Osteoblast (primary cell): ENCODE results near the gene C11orf21. TPM values are rescaled to one million over a fixed set of nuclear protein-coding genes. Genes with fewer than 3 reads are reported as not detected.

Experiments used
- DNase-seq: peaks from one replicate; pipeline ENCODE4 v3.0.0; 2011; ENCODE audit warnings: low spot score, mixed read lengths; ENCODE audit not compliant: insufficient read length; ENCODE audit errors: missing footprints
- H2AFZ ChIP-seq: 2 replicates; pipeline ENCODE4 v1.6.0; 2011; ENCODE audit warnings: mild to moderate bottlenecking, low read length
- H3K27ac ChIP-seq: 2 replicates; pipeline ENCODE4 v1.5.1; 2011; ENCODE audit warnings: mild to moderate bottlenecking, low read depth, low read length, moderate library complexity
- H3K27me3 ChIP-seq: 2 replicates; pipeline ENCODE4 v1.6.0; 2012; ENCODE audit warnings: mild to moderate bottlenecking, control low read depth, inconsistent platforms, low read length, moderate library complexity; ENCODE audit not compliant: insufficient read depth
- H3K36me3 ChIP-seq: 2 replicates; pipeline ENCODE4 v1.5.1; 2011; ENCODE audit warnings: mild to moderate bottlenecking, low read length, control low read depth, moderate library complexity; ENCODE audit not compliant: insufficient read depth
- H3K4me1 ChIP-seq: 2 replicates; pipeline ENCODE4 v1.5.1; 2011; ENCODE audit warnings: mild to moderate bottlenecking, low read length, control low read depth, moderate library complexity; ENCODE audit not compliant: insufficient read depth
- H3K4me2 ChIP-seq: 2 replicates; pipeline ENCODE4 v1.6.0; 2011; ENCODE audit warnings: mild to moderate bottlenecking, low read length; ENCODE audit not compliant: insufficient read depth
- H3K4me3 ChIP-seq: fragments of 200-600 bp; sonication (generic); 3 replicates; pipeline ENCODE4 v1.5.1; 2012; ENCODE audit warnings: mild to moderate bottlenecking, low read length, inconsistent platforms; ENCODE audit not compliant: insufficient read depth
- H3K79me2 ChIP-seq: 2 replicates; pipeline ENCODE4 v1.6.0; 2012; ENCODE audit warnings: mild to moderate bottlenecking, low read length, control low read depth, inconsistent platforms; ENCODE audit not compliant: insufficient read depth
- H3K9me3 ChIP-seq: 2 replicates; pipeline ENCODE4 v1.5.1; 2011; ENCODE audit warnings: low read depth, low read length, control low read depth
- H4K20me1 ChIP-seq: 2 replicates; pipeline ENCODE4 v1.6.0; 2012; ENCODE audit warnings: mild to moderate bottlenecking, low read length, control low read depth; ENCODE audit not compliant: insufficient read depth
- total RNA-seq: library from RNA; depleted of rRNA; stranded (reverse); fragments of >200 nt; gene quantifications from 2 replicates; pipeline ENCODE4 v1.2.3, GENCODE V29; 2012
- TF ChIP-seq, protein P1 (sequence below): IDR thresholded peaks from 2 replicates; pipeline ENCODE4 v1.5.1; 2011; ENCODE audit warnings: mild to moderate bottlenecking, low read depth, low read length, moderate library complexity; ENCODE audit errors: extremely low read depth

Gene C11orf21
- total RNA-seq, 1 donor = 0.36 TPM

DNA sequence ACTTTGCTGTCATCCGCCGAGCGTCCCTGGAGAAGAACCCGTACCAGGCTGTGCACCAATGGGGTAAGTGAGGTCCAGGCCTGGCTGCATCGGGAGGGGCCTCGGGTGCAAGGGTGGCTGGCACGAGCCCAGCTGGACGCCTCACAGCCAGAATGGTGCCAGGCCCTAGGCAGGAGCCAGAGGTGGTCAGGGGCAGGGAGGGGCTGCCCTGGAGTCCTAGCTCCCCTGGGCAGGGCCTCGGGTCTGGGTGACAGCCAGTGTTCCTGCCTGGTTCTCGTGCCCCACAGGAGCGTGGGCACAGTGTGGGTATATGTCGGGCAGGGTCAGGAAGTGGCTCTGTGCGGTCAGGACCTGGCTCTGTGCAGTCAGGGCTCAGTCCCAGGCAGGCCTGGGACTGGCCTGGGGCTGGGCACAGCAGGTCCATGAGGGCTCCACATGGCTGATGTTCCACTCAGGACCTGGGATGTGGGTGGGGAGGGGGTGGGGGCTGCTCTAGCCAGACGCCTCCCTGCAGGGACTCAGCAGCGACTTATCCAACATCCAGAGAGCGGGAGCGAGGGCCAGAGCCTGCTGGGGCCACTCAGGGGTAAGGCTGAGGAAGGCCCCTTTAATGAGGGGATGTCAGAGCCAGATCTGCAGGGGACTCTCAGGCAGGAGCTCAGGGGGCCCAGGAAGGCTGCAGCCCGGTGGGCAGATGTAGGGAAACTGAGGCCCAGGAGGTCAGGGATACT lies 1.3 kb upstream of the C11orf21 start:
- Histone ChIP-seq H3K27me3 (no peaks in the 10 kb centered on the region), H3K36me3 (no peaks in the 10 kb centered on the region), H3K4me3 (no peak overlapping the region), H4K20me1 (no peaks in the 10 kb centered on the region), H3K4me2 (no peak overlapping the region), H3K79me2 (no peaks in the 10 kb centered on the region), H2AFZ (no peak overlapping the region), H3K27ac (no peak overlapping the region), H3K9me3 (no peaks in the 10 kb centered on the region), H3K4me1 (peaks cover 13% of the 10 kb centered on the region)
- TF ChIP-seq, protein P1, sequence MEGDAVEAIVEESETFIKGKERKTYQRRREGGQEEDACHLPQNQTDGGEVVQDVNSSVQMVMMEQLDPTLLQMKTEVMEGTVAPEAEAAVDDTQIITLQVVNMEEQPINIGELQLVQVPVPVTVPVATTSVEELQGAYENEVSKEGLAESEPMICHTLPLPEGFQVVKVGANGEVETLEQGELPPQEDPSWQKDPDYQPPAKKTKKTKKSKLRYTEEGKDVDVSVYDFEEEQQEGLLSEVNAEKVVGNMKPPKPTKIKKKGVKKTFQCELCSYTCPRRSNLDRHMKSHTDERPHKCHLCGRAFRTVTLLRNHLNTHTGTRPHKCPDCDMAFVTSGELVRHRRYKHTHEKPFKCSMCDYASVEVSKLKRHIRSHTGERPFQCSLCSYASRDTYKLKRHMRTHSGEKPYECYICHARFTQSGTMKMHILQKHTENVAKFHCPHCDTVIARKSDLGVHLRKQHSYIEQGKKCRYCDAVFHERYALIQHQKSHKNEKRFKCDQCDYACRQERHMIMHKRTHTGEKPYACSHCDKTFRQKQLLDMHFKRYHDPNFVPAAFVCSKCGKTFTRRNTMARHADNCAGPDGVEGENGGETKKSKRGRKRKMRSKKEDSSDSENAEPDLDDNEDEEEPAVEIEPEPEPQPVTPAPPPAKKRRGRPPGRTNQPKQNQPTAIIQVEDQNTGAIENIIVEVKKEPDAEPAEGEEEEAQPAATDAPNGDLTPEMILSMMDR = no peak
- DNase-seq = peak; percentile 73

DNA sequence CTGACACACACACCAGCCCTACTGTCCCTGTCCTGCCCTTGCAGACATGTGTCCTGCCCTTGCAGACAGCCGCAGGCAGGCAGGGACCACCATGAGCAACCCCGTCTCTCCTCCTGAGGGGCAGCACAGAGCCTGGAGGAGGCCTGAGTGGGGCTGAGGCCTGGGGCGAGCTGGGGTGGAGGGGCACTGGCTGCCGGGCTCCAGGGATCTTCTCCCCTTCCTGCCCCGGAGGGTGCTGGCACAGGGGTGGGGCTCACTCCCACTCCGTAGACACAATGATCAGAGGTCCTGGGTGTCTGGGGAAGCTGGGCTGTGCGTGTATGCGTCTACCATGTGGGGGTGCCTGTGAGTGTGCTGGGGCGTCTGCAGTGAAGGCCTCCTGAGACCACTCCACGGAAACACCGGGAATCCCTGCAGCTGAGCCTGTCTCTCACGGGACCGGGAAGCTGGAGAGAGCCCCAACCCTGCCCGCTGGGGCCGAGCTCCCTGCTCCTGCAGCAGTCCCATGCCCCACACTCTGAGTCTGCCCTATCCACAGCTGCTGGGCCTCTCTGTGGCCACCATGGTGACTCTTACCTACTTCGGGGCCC lies 683 bp upstream of the C11orf21 start:
- Histone ChIP-seq H3K4me1 (peaks cover 13% of the 10 kb centered on the region), H4K20me1 (no peaks in the 10 kb centered on the region), H3K36me3 (no peaks in the 10 kb centered on the region), H3K4me3 (no peak overlapping the region), H3K79me2 (no peaks in the 10 kb centered on the region), H2AFZ (no peak overlapping the region), H3K4me2 (no peak overlapping the region), H3K27ac (no peak overlapping the region), H3K9me3 (no peaks in the 10 kb centered on the region), H3K27me3 (no peaks in the 10 kb centered on the region)
- DNase-seq = peak; percentile 81
- TF ChIP-seq, protein P1 = no peak

DNA sequence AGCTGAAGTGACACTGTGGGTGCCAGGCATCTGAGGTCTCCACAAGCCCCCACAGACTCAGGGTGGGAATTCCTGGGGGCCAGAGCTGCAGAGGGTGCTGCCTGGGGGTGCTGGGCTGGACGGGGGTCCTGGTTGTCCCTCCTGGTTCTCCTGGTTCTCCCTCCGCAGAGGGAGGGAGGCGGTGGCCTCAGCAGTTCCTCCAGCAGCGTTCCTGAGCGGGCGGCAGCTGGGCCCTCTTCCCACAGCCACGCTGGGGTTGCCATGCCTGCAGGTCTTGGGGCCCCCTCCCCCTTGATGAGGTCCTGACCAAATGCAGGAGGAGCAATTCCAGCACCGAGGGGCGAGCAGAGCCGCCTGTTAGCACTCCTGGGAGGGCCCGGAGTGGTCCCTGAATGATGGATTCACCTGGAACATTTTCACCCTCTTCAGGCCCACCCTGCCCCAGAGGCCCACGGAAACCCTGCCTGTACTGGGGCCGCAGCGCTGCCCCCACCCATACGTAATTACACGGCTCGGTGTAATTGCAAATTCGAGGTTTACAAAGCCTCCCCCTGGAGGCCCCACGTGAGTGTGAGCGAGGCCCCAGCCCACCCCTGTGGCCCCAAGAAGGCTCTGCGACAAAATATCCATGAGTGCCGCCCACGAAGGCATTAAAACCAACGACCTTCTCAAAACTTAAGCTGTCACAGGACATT lies 635 bp downstream of the C11orf21 start:
- Histone ChIP-seq H3K27me3 (no peaks in the 10 kb centered on the region), H3K4me2 (no peak overlapping the region), H2AFZ (no peak overlapping the region), H3K4me3 (no peak overlapping the region), H4K20me1 (no peaks in the 10 kb centered on the region), H3K79me2 (no peaks in the 10 kb centered on the region), H3K9me3 (no peaks in the 10 kb centered on the region), H3K36me3 (no peaks in the 10 kb centered on the region), H3K27ac (no peak overlapping the region), H3K4me1 (peaks cover 8% of the 10 kb centered on the region)
- peak; percentile 71 for DNase-seq
- TF ChIP-seq, protein P1 = no peak
